ENCODE results near the gene PCGF6.

PCGF6 gene

DNA sequence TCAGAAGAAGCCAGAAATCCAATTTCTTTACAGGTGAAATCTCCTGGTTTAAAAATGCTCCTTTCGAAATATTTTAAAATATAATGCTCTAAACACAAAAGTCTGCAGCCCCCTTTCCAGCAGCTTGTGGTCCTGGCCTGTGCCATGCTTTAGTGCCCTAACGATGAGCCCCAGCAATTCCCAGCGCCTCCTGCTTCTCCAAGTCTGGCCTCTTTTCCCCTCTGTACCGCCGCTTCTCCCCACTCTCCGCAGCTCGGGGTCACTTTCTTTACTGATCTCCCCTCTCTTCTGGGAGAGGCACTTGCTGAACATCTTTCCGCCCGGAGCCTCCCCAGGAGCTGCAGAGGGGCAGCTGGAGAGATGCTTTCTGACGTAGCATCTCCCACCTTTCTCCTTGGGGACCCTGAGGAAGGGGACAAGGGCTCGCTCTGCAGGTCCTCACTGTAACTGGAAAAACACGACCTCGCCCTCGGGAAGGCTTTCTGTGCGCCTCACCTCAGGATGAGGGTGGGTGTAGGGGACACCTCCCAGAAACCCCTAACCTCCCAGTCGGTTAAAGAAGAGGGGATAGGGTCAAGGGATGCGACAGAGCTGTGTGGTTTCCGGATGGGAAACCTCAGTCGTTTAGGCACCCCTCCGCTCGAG, 74.6 kb downstream of the PCGF6 start:
- no peak for TF ChIP-seq TAF1 (IDR thresholded peaks at IDR 0.05; ENCODE audit: low read depth)
- TF ChIP-seq, protein P1, sequence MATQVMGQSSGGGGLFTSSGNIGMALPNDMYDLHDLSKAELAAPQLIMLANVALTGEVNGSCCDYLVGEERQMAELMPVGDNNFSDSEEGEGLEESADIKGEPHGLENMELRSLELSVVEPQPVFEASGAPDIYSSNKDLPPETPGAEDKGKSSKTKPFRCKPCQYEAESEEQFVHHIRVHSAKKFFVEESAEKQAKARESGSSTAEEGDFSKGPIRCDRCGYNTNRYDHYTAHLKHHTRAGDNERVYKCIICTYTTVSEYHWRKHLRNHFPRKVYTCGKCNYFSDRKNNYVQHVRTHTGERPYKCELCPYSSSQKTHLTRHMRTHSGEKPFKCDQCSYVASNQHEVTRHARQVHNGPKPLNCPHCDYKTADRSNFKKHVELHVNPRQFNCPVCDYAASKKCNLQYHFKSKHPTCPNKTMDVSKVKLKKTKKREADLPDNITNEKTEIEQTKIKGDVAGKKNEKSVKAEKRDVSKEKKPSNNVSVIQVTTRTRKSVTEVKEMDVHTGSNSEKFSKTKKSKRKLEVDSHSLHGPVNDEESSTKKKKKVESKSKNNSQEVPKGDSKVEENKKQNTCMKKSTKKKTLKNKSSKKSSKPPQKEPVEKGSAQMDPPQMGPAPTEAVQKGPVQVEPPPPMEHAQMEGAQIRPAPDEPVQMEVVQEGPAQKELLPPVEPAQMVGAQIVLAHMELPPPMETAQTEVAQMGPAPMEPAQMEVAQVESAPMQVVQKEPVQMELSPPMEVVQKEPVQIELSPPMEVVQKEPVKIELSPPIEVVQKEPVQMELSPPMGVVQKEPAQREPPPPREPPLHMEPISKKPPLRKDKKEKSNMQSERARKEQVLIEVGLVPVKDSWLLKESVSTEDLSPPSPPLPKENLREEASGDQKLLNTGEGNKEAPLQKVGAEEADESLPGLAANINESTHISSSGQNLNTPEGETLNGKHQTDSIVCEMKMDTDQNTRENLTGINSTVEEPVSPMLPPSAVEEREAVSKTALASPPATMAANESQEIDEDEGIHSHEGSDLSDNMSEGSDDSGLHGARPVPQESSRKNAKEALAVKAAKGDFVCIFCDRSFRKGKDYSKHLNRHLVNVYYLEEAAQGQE (IDR thresholded peaks at IDR 0.05; ENCODE audit: low read depth) = no peak
- no peak for TF ChIP-seq TCF12 (IDR thresholded peaks at IDR 0.05; ENCODE audit: low read depth)
- TF ChIP-seq CREB1 (IDR thresholded peaks at IDR 0.05; ENCODE audit: low read depth) = no peak
- TF ChIP-seq RAD21 (IDR thresholded peaks at IDR 0.05; ENCODE audit: low read depth) = no peak
- TF ChIP-seq YY1 (IDR thresholded peaks at IDR 0.05; ENCODE audit: low read depth) = no peak
- no peak for TF ChIP-seq EP300 (IDR thresholded peaks at IDR 0.05; ENCODE audit: borderline replicate concordance)
- no peak for TF ChIP-seq NFIC (IDR thresholded peaks at IDR 0.05)
- no peak for TF ChIP-seq EGR1 (IDR thresholded peaks at IDR 0.05)

DNA sequence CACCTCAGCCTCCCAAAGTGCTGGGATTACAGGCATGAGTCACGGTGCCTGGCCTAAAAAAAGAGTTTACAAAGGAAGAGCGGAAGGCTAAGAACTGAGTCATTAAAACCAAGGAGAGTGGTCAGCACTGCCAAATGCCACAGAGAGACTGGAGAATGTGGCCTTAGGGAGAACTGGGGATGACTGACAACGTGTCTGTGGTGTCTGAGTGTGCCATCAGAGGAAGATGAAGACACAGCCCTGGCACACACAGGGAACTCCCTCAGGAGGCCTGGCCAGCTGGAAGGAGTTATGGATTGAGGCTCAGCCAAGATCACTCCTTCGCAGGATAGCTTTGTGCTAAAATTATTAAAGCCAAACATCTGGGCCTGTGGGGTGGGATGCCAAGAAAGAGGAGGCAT, 77.9 kb downstream of the PCGF6 start:
- TF ChIP-seq NFIC (IDR thresholded peaks at IDR 0.05) = peak; percentile 8; the same call in 1 of the 2 replicates
- TF ChIP-seq TEAD4 (IDR thresholded peaks at IDR 0.05) = peak; percentile 23; the same call in 1 of the 2 replicates
- no peak for TF ChIP-seq ZBTB7A (IDR thresholded peaks at IDR 0.05; ENCODE audit: low read depth)

DNA sequence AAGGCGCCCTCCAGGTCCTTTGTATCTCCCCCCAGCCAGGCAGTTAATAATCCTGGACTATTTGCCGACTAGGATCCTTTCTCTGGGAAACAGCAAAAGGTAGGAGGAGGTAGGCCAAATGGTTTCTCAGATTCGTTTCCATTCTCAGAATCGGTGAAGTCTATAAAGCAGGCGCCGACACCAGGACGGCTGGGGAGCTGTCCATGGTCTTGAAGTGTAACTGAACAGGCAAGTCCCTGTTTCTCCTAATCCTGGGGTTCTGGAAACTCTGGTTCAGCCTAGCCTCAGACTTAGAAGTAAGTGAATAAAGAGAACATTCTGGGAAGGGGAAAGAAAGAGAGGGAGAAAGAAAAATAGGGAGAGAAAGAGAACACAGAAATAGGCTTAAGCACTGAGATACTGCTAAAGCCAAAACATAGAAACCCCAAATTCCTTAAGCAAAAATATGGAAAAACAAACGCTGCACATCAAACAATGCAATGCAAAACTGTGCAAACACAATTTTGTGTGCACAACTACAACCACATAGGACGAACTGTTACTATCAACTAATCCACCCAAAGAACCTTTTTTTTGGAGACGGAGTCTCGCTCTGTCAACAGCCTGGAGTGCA, 85.1 kb downstream of the PCGF6 start:
- TF ChIP-seq, protein P2, sequence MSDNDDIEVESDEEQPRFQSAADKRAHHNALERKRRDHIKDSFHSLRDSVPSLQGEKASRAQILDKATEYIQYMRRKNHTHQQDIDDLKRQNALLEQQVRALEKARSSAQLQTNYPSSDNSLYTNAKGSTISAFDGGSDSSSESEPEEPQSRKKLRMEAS (IDR thresholded peaks at IDR 0.05) = 0 out of 2 replicates have a peak, but pooled peaks have one; percentile 44
- TF ChIP-seq TEAD4 (IDR thresholded peaks at IDR 0.05) = 0 out of 2 replicates have a peak, but pooled peaks have one; percentile 4
- no peak for TF ChIP-seq TAF1 (IDR thresholded peaks at IDR 0.05; ENCODE audit: low read depth)
- no peak for TF ChIP-seq CEBPB (IDR thresholded peaks at IDR 0.05)
- TF ChIP-seq, protein P1 (IDR thresholded peaks at IDR 0.05; ENCODE audit: low read depth) = peak; percentile 99
- TF ChIP-seq EP300 (IDR thresholded peaks at IDR 0.05; ENCODE audit: borderline replicate concordance) = no peak
- TF ChIP-seq EGR1 (IDR thresholded peaks at IDR 0.05) = no peak

DNA sequence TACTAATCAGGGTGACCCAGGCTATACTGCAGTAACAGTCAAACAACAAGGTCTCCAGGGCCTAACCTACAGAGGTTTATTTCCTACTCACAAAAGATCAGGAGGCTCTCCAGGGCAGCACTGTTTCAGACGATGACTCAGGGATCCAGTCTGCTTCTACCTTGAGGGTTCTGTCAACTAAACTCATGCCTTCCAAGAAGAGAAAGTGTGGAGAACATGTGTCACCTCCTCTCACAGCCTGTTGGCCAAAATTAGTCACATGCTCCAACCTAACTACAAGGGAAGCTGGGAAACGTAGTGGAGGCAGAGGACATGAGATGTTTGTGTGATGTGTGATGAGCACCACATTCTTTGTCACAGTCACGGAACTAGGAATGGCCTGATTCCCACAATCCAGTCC, 88.7 kb downstream of the PCGF6 start:
- no peak for TF ChIP-seq ZBTB7A (IDR thresholded peaks at IDR 0.05; ENCODE audit: low read depth)
- TF ChIP-seq, protein P3, sequence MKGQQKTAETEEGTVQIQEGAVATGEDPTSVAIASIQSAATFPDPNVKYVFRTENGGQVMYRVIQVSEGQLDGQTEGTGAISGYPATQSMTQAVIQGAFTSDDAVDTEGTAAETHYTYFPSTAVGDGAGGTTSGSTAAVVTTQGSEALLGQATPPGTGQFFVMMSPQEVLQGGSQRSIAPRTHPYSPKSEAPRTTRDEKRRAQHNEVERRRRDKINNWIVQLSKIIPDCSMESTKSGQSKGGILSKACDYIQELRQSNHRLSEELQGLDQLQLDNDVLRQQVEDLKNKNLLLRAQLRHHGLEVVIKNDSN (IDR thresholded peaks at IDR 0.05) = peak; percentile 59
- no peak for TF ChIP-seq RAD21 (IDR thresholded peaks at IDR 0.05; ENCODE audit: low read depth)
- TF ChIP-seq EP300 (IDR thresholded peaks at IDR 0.05; ENCODE audit: borderline replicate concordance) = no peak
- no peak for TF ChIP-seq YY1 (IDR thresholded peaks at IDR 0.05; ENCODE audit: low read depth)
- no peak for TF ChIP-seq CREB1 (IDR thresholded peaks at IDR 0.05; ENCODE audit: low read depth)

DNA sequence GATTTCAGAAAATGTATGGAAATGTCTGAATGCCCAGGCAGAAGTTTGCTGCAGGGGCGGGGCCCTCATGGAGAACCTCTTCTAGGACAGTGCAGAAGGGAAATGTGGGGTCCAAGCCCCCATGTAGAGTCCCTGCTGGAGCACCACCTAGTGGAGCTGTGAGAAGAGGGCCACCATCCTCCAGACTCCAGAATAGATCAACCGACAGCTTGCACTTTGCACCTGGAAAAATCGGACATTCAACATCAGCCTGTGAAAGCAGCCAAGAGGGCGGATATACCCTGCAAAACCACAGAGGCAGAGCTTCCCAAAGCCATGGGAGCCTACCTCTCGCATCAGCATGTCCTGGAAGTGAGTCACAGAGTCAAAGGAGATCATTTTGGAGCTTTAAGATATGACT, 91.0 kb downstream of the PCGF6 start:
- TF ChIP-seq CREB1 (IDR thresholded peaks at IDR 0.05; ENCODE audit: low read depth) (no peak), ZBTB7A (IDR thresholded peaks at IDR 0.05; ENCODE audit: low read depth) (no peak), EGR1 (IDR thresholded peaks at IDR 0.05) (no peak), FOXM1 (IDR thresholded peaks at IDR 0.05; ENCODE audit: borderline replicate concordance, low read depth) (no peak), RAD21 (IDR thresholded peaks at IDR 0.05; ENCODE audit: low read depth) (no peak)
- TF ChIP-seq, protein P2 (IDR thresholded peaks at IDR 0.05) = no peak

DNA sequence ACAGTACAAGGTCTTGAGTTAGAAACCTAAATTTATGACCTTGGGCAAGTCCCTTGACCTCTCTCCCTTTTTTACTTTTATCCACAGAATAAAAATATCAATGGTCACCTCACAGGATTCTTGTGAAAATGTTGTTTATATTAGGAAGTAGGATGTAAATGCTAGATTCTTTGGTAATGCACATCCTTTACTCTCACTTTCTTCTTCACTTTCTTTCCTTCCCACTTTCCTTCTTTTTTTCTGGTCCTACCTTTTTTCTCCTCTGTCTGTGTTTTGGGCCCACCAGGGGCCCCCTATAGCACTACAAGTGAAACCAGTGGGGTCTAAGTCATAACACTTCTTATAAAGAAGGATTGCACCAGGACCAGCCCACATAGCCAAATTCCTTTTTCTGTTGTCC, 93.1 kb downstream of the PCGF6 start:
- TF ChIP-seq, protein P1 (IDR thresholded peaks at IDR 0.05; ENCODE audit: low read depth) = no peak
- no peak for TF ChIP-seq TCF12 (IDR thresholded peaks at IDR 0.05; ENCODE audit: low read depth)
- no peak for TF ChIP-seq EGR1 (IDR thresholded peaks at IDR 0.05)
- TF ChIP-seq TEAD4 (IDR thresholded peaks at IDR 0.05) = no peak
- TF ChIP-seq, protein P2 (IDR thresholded peaks at IDR 0.05) = no peak
- no peak for TF ChIP-seq YY1 (IDR thresholded peaks at IDR 0.05; ENCODE audit: low read depth)
- TF ChIP-seq, protein P3 (IDR thresholded peaks at IDR 0.05) = no peak
- TF ChIP-seq EP300 (IDR thresholded peaks at IDR 0.05; ENCODE audit: borderline replicate concordance) = no peak
- TF ChIP-seq NFIC (IDR thresholded peaks at IDR 0.05) = no peak
- no peak for TF ChIP-seq ZBTB7A (IDR thresholded peaks at IDR 0.05; ENCODE audit: low read depth)

Measured in Ishikawa (cell line).